ENCODE data around the gene GNG7. TPM values are rescaled to one million over a fixed set of nuclear protein-coding genes. Genes with fewer than 3 reads are reported as not detected.

The GNG7 gene
- total and polyA plus RNA-seq, 2 experiments from 2014 or later: 0.11 to 0.13 TPM

GRCh38 chr19:2484178-2484937 is 218.1 kb downstream of the GNG7 start:
- Histone ChIP-seq H3K36me3 (ENCODE audit: low read depth) (no peaks in the 10 kb centered on the region), H3K4me2 (ENCODE audit: unreplicated experiment) (no peak overlapping the region), H3K27ac (no peak overlapping the region), H3K4me1 (ENCODE audit: insufficient read depth) (no peaks in the 10 kb centered on the region), H3K9ac (no peak overlapping the region), H3K27me3 (replicated peaks; ENCODE audit: insufficient read depth) (no peaks in the 10 kb centered on the region), H3K9me2 (ENCODE audit: insufficient read depth) (no peaks in the 10 kb centered on the region), H3K4me3 (no peak overlapping the region), H4K20me1 (ENCODE audit: insufficient read depth) (no peaks in the 10 kb centered on the region), H3F3A (ENCODE audit: insufficient read depth) (peaks cover 12% of the 10 kb centered on the region), H3K79me2 (ENCODE audit: insufficient read depth) (no peaks in the 10 kb centered on the region), H3K9me3 (ENCODE audit: low read depth) (no peaks in the 10 kb centered on the region), H2AFZ (no peak overlapping the region)
- TF ChIP-seq EZH2phosphoT487 (IDR thresholded peaks at IDR 0.05; ENCODE audit: insufficient read depth, low read depth) (no peak), EZH2 (IDR thresholded peaks at IDR 0.05; ENCODE audit: insufficient read depth, poor library complexity, severe bottlenecking) (no peak)
- 77 to 81% methylated on average over 13 of the region's 13 CpGs for whole genome bisulfite sequencing, 2 experiments (ENCODE audit: low coverage in 1 of 2, low lambda C conversion rate in 2 of 2, missing lambda C conversion rate in 2 of 2)
- in situ Hi-C loops (cut with MboI): loop anchor here (10.0 kb wide), 1 partner anchor 100 kb away; no protein-coding TSS in a partner anchor
- DNase-seq: no peak

DNA sequence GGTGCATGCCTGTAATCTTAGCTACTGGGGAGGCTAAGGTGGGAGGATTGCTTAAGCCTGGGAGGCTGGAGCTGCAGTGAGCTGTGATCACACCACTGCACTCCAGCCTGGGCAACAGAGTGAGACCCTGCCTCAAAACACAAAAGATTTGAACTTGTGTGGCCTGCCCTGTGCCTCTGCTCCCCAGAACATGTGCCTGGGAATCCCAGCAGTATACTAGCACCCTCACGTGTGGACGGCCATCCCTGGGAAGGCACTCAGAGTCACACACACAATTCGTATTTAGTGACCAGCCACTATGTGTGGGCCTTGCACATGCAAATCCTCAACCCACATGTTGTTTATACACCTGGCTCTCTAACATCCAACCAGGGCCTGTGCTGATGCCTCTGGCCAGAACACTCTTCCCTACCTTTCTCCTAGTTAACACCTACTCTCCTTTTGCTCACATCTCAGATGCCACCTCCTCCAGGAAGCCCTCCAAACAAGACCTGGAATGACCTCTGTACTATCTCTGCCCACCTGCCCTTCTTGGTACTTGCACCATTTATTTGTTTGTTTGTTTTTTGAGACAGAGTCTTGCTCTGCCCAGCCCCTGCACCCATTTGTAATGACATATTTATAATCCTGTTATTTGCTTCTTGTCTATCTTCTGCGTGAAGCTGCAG is 218.9 kb downstream of the GNG7 start:
- Histone ChIP-seq H3K27me3 (replicated peaks; ENCODE audit: insufficient read depth) (no peaks in the 10 kb centered on the region), H3K4me3 (no peak overlapping the region), H2AFZ (no peak overlapping the region), H3K9me2 (ENCODE audit: insufficient read depth) (no peaks in the 10 kb centered on the region), H3K79me2 (ENCODE audit: insufficient read depth) (peaks cover under 1% of the 10 kb centered on the region), H3K9ac (no peak overlapping the region), H3K27ac (no peak overlapping the region), H3F3A (ENCODE audit: insufficient read depth) (peaks cover 12% of the 10 kb centered on the region), H4K20me1 (ENCODE audit: insufficient read depth) (no peaks in the 10 kb centered on the region), H3K36me3 (ENCODE audit: low read depth) (no peaks in the 10 kb centered on the region), H3K4me1 (ENCODE audit: insufficient read depth) (no peaks in the 10 kb centered on the region), H3K4me2 (ENCODE audit: unreplicated experiment) (no peak overlapping the region), H3K9me3 (ENCODE audit: low read depth) (no peaks in the 10 kb centered on the region)
- in situ Hi-C loops (cut with MboI): loop anchor here (10.0 kb wide), 1 partner anchor 101 kb away; no protein-coding TSS in a partner anchor
- DNase-seq: no peak
- WGBS, 2 experiments (ENCODE audit: low coverage in 1 of 2, low lambda C conversion rate in 2 of 2, missing lambda C conversion rate in 2 of 2): 72 to 73% methylated on average over 4 of the region's 4 CpGs
- TF ChIP-seq EZH2phosphoT487 (IDR thresholded peaks at IDR 0.05; ENCODE audit: insufficient read depth, low read depth) (no peak), EZH2 (IDR thresholded peaks at IDR 0.05; ENCODE audit: insufficient read depth, poor library complexity, severe bottlenecking) (no peak)

GRCh38 chr19:2483084-2483483 is 219.4 kb downstream of the GNG7 start:
- peaks cover 6% of the 10 kb centered on the region for H3K79me2 ChIP-seq (ENCODE audit: insufficient read depth)
- H2AFZ ChIP-seq: no peak overlapping the region
- no peak overlapping the region for H3K4me3 ChIP-seq
- no peaks in the 10 kb centered on the region for H3K9me3 ChIP-seq (ENCODE audit: low read depth)
- 90 to 92% methylated on average over 6 of the region's 6 CpGs for WGBS, 2 experiments (ENCODE audit: low coverage in 1 of 2, low lambda C conversion rate in 2 of 2, missing lambda C conversion rate in 2 of 2)
- H3K36me3 ChIP-seq (ENCODE audit: low read depth): peaks cover under 1% of the 10 kb centered on the region
- H4K20me1 ChIP-seq (ENCODE audit: insufficient read depth): no peaks in the 10 kb centered on the region
- H3K4me2 ChIP-seq (ENCODE audit: unreplicated experiment): no peak overlapping the region
- in situ Hi-C loops (cut with MboI): loop anchor here (10.0 kb wide), 1 partner anchor 102 kb away; no protein-coding TSS in a partner anchor
- peak; percentile 60 for DNase-seq
- TF ChIP-seq EZH2 (IDR thresholded peaks at IDR 0.05; ENCODE audit: insufficient read depth, poor library complexity, severe bottlenecking) (no peak), EZH2phosphoT487 (IDR thresholded peaks at IDR 0.05; ENCODE audit: insufficient read depth, low read depth) (no peak)
- H3F3A ChIP-seq (ENCODE audit: insufficient read depth): peaks cover 17% of the 10 kb centered on the region
- H3K27ac ChIP-seq: no peak overlapping the region
- H3K9me2 ChIP-seq (ENCODE audit: insufficient read depth): no peaks in the 10 kb centered on the region
- H3K4me1 ChIP-seq (ENCODE audit: insufficient read depth): no peaks in the 10 kb centered on the region
- no peak overlapping the region for H3K9ac ChIP-seq
- no peaks in the 10 kb centered on the region for H3K27me3 ChIP-seq (replicated peaks; ENCODE audit: insufficient read depth)

- Histone ChIP-seq H3K4me1 (ENCODE audit: insufficient read depth) (no peaks in the 10 kb centered on the region), H3K9me3 (ENCODE audit: low read depth) (no peaks in the 10 kb centered on the region), H3K79me2 (ENCODE audit: insufficient read depth) (peaks cover 12% of the 10 kb centered on the region), H3K36me3 (ENCODE audit: low read depth) (peaks cover 4% of the 10 kb centered on the region), H3K4me3 (no peak overlapping the region), H2AFZ (no peak overlapping the region), H3K27me3 (replicated peaks; ENCODE audit: insufficient read depth) (no peaks in the 10 kb centered on the region), H3K4me2 (ENCODE audit: unreplicated experiment) (no peak overlapping the region), H3K9ac (no peak overlapping the region), H3K27ac (no peak overlapping the region), H3K9me2 (ENCODE audit: insufficient read depth) (no peaks in the 10 kb centered on the region), H3F3A (ENCODE audit: insufficient read depth) (peaks cover 21% of the 10 kb centered on the region), H4K20me1 (ENCODE audit: insufficient read depth) (no peaks in the 10 kb centered on the region)
- in situ Hi-C loops (cut with MboI): loop anchor here (10.0 kb wide), 1 partner anchor 102 kb away; no protein-coding TSS in a partner anchor
- 84 to 85% methylated on average over 12 of the region's 12 CpGs for WGBS, 2 experiments (ENCODE audit: low coverage in 1 of 2, low lambda C conversion rate in 2 of 2, missing lambda C conversion rate in 2 of 2)
- no peak for DNase-seq
- TF ChIP-seq EZH2 (IDR thresholded peaks at IDR 0.05; ENCODE audit: insufficient read depth, poor library complexity, severe bottlenecking): no peak
- TF ChIP-seq EZH2phosphoT487 (IDR thresholded peaks at IDR 0.05; ENCODE audit: insufficient read depth, low read depth): no peak
Measured at GRCh38 chr19:2482354-2483038, 220.0 kb downstream of the GNG7 start.
